Right cardiac atrium (tissue), 5 donors: ENCODE measurements around the gene SLC27A3. TPM values are rescaled to one million over a fixed set of nuclear protein-coding genes. Genes with fewer than 3 reads are reported as not detected.
"Not testable (repeated sequence)": the region's sequence is repeated elsewhere in the genome, so short reads cannot be mapped to it uniquely, and the experiment has no call there.

Source experiments
- ATAC-seq, 2 donors: fragments of 200-7000 bp; cut with Tn5 transposase; one replicate each; pipeline versions ENCODE4 v1.8.0 to v1.9.1; 2020; ENCODE audit warnings: moderate library complexity in 2 of 2, mild to moderate bottlenecking in 1 of 2
- DNase-seq, 3 donors: peaks; one replicate each; pipeline ENCODE4 v3.0.0-alpha.2; 2020
- H3K27ac ChIP-seq: one replicate; pipeline ENCODE4 v1.5.1; 2013; ENCODE audit warnings: mild to moderate bottlenecking, low read length, control low read depth, moderate library complexity
- H3K27me3 ChIP-seq: one replicate; pipeline ENCODE4 v1.6.1; 2013; ENCODE audit not compliant: control insufficient read depth, insufficient read depth
- H3K4me1 ChIP-seq: one replicate; pipeline ENCODE4 v1.6.1; 2013; ENCODE audit warnings: low read length; ENCODE audit not compliant: control insufficient read depth, insufficient read depth
- H3K4me3 ChIP-seq: one replicate; pipeline ENCODE4 v1.5.1; 2013; ENCODE audit warnings: low read length, control low read depth
- H3K9me3 ChIP-seq: one replicate; pipeline ENCODE4 v1.6.1; 2013; ENCODE audit warnings: low read length; ENCODE audit not compliant: control insufficient read depth
- WGBS: extraction: QIAGEN DNeasy Blood & Tissue Kit; methylation state at CpG from one replicate; pipeline ENCODE4 v1.1.7; 2013; 5-methylcytosine and 5-hydroxymethylcytosine counted together
- intact Hi-C, 4 donors: fragments of 100-400 bp; cut with DNase I; formaldehyde crosslinking; loops; one replicate each; pipeline versions ENCODE4 v1.11.0 to v1.14.0; 2022 to 2023
- polyA plus RNA-seq: library from polyadenylated mRNA; stranded (reverse); fragments of 200-250 nt; gene quantifications from one replicate; pipeline ENCODE4 v1.2.3, GENCODE V29; 2013
- total RNA-seq, 4 donors: library from RNA; stranded (reverse); fragmentation: NEBNext Ultra II Directional; extraction: Animal tissue kit (Norgen Biotek cat#: 25700); gene quantifications; one replicate each; pipeline ENCODE4 v1.2.1, GENCODE V29; 2021
- donor health status: healthy with polysubstance abuse.
- donor health status: DM: no; HTN: yes; CAD: no.
- donor health status: DM: no; HTN: no; CAD: no.
- donor health status: DM: no; HTN: yes; CAD: no; lungs with severe emphysema.
- donor health status: DM: yes; HTN: yes; CAD: no.

SLC27A3 gene
- total and polyA plus RNA-seq, 5 donors, result 16.9 to 26.5 (median 20.4) TPM

GRCh38 chr1:153763365-153764225 is 11.6 kb upstream of the SLC27A3 start:
- no peaks in the 10 kb centered on the region for H3K9me3 ChIP-seq
- H3K4me3 ChIP-seq, result no peak overlapping the region
- DNase-seq (peak in 2 of 3 donors; percentile 52 to 59), ATAC-seq (peak; percentile 86 to 96)
- peaks cover 8% of the 10 kb centered on the region for H3K4me1 ChIP-seq
- H3K27me3 ChIP-seq, result no peaks in the 10 kb centered on the region
- intact Hi-C loops, result no loop called here
- peak overlapping the region; percentile 60 for H3K27ac ChIP-seq
- 38% methylated on average over 7 of the region's 7 CpGs for WGBS

GRCh38 chr1:153764310-153764709 is 10.9 kb upstream of the SLC27A3 start:
- Histone ChIP-seq H3K4me1 (peaks cover 8% of the 10 kb centered on the region), H3K9me3 (no peaks in the 10 kb centered on the region), H3K27me3 (no peaks in the 10 kb centered on the region), H3K27ac (peak overlapping the region; percentile 60), H3K4me3 (no peak overlapping the region)
- WGBS, result 82% methylated on average over 5 of the region's 5 CpGs
- intact Hi-C loops, result no loop called here
- peak in 1 of 2 donors; percentile 3 for ATAC-seq
- no peak for DNase-seq

GRCh38 chr1:153766663-153767062 is 8.5 kb upstream of the SLC27A3 start:
- H3K4me1 ChIP-seq, H3K9me3 ChIP-seq, ATAC-seq, H3K4me3 ChIP-seq, DNase-seq, intact Hi-C loops, H3K27me3 ChIP-seq, H3K27ac ChIP-seq: not testable (repeated sequence)
- 96% methylated on average over 10 of the region's 10 CpGs for WGBS

- Histone ChIP-seq H3K4me1 (peaks cover 6% of the 10 kb centered on the region), H3K4me3 (no peak overlapping the region), H3K27ac (no peak overlapping the region), H3K9me3 (no peaks in the 10 kb centered on the region), H3K27me3 (no peaks in the 10 kb centered on the region)
- intact Hi-C loops, result no loop called here
- WGBS, result 94% methylated on average over 11 of the region's 11 CpGs
- DNase-seq (no peak), ATAC-seq (no peak)
Measured at GRCh38 chr1:153767519-153767918, 7.7 kb upstream of the SLC27A3 start.

GRCh38 chr1:153768316-153769181 is 6.7 kb upstream of the SLC27A3 start:
- no peaks in the 10 kb centered on the region for H3K9me3 ChIP-seq
- intact Hi-C loops, result no loop called here
- no peak overlapping the region for H3K4me3 ChIP-seq
- H3K4me1 ChIP-seq, result peaks cover 3% of the 10 kb centered on the region
- DNase-seq (no peak), ATAC-seq (no peak)
- no peaks in the 10 kb centered on the region for H3K27me3 ChIP-seq
- peak overlapping the region; percentile 2 for H3K27ac ChIP-seq
- 83% methylated on average over 4 of the region's 4 CpGs for whole genome bisulfite sequencing

GRCh38 chr1:153769221-153769620 is 6.0 kb upstream of the SLC27A3 start:
- no peaks in the 10 kb centered on the region for H3K9me3 ChIP-seq
- ATAC-seq (no peak), DNase-seq (no peak)
- no peaks in the 10 kb centered on the region for H3K27me3 ChIP-seq
- peaks cover 6% of the 10 kb centered on the region for H3K4me1 ChIP-seq
- WGBS, result 78% methylated on average over 3 of the region's 3 CpGs
- intact Hi-C loops, result no loop called here
- no peak overlapping the region for H3K27ac ChIP-seq
- no peak overlapping the region for H3K4me3 ChIP-seq

GRCh38 chr1:153770797-153771196 is 4.4 kb upstream of the SLC27A3 start:
- Histone ChIP-seq H3K9me3 (no peaks in the 10 kb centered on the region), H3K27me3 (no peaks in the 10 kb centered on the region), H3K4me3 (no peak overlapping the region), H3K27ac (peak overlapping the region; percentile 65), H3K4me1 (peaks cover 6% of the 10 kb centered on the region)
- DNase-seq (peak in 2 of 3 donors; percentile 67 to 75), ATAC-seq (peak in 1 of 2 donors; percentile 4)
- WGBS, result 51% methylated on average over 11 of the region's 11 CpGs
- intact Hi-C loops, result loop anchor here in 1 of 4 donors (5.0 to 10.0 kb wide), 2 partner anchors 93 to 256 kb away; partner anchors contain the start of gene NPR1

GRCh38 chr1:153771261-153771660 is 3.9 kb upstream of the SLC27A3 start:
- no peaks in the 10 kb centered on the region for H3K27me3 ChIP-seq
- H3K4me1 ChIP-seq, result peaks cover 6% of the 10 kb centered on the region
- peak overlapping the region; percentile 65 for H3K27ac ChIP-seq
- ATAC-seq (no peak), DNase-seq (no peak)
- H3K4me3 ChIP-seq, result no peak overlapping the region
- no peaks in the 10 kb centered on the region for H3K9me3 ChIP-seq
- WGBS, result 70% methylated on average over 2 of the region's 2 CpGs
- intact Hi-C loops, result loop anchor here in 1 of 4 donors (5.0 to 10.0 kb wide), 2 partner anchors 94 to 256 kb away; partner anchors contain the start of gene NPR1

- peak in 1 of 2 donors; percentile 18 for ATAC-seq
- peak in 2 of 3 donors; percentile 74 to 78 for DNase-seq
- peak overlapping the region; percentile 19 for H3K27ac ChIP-seq
- peaks cover 9% of the 10 kb centered on the region for H3K4me1 ChIP-seq
- intact Hi-C loops, result loop anchor here in 1 of 4 donors (5.0 to 10.0 kb wide), 2 partner anchors 95 to 257 kb away; partner anchors contain the start of gene NPR1
- H3K9me3 ChIP-seq, result no peaks in the 10 kb centered on the region
- H3K27me3 ChIP-seq, result no peaks in the 10 kb centered on the region
- no peak overlapping the region for H3K4me3 ChIP-seq
- WGBS, result 57% methylated on average over 21 of the region's 21 CpGs
Measured at GRCh38 chr1:153771841-153772593, 3.2 kb upstream of the SLC27A3 start.
